Measurements from ENCODE around the gene RUBCNL. TPM values are rescaled to one million over a fixed set of nuclear protein-coding genes. Genes with fewer than 3 reads are reported as not detected.

Gene RUBCNL
- total RNA-seq, 2 donors from 2014 or later: 25.6 to 29.1 TPM

DNA sequence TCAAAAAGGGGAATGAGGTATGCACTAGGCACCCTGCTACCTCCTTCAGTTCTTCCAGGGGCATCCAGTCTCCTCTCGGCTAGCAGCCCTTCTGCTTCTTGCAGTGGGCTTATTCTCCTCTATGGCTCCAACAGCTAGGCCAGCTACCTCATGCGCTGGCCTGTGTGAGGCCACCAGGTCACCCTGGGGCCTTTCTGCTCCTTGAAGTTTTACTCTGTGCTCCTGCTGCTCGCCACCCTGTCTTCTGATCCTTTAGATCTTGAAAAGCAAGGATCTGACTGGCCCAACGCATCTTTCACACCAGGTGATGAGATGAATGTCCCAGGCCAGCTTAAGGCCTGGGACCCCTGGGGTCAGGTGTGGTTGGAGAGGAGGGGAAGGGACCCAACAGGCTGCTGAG, 66.2 kb downstream of the RUBCNL start:
- Histone ChIP-seq H3K4me1 (no peaks in the 10 kb centered on the region), H3K27ac (no peak overlapping the region), H3K9me3 (no peaks in the 10 kb centered on the region), H3K27me3 (no peaks in the 10 kb centered on the region), H3K36me3 (no peaks in the 10 kb centered on the region), H3K9ac (ENCODE audit: low read depth in 2 of 2, low read length in 2 of 2) (no peak overlapping the region), H3K4me3 (no peak overlapping the region)
- intact Hi-C loops (cut with DNase I): no loop called here
- TF ChIP-seq, protein P1, sequence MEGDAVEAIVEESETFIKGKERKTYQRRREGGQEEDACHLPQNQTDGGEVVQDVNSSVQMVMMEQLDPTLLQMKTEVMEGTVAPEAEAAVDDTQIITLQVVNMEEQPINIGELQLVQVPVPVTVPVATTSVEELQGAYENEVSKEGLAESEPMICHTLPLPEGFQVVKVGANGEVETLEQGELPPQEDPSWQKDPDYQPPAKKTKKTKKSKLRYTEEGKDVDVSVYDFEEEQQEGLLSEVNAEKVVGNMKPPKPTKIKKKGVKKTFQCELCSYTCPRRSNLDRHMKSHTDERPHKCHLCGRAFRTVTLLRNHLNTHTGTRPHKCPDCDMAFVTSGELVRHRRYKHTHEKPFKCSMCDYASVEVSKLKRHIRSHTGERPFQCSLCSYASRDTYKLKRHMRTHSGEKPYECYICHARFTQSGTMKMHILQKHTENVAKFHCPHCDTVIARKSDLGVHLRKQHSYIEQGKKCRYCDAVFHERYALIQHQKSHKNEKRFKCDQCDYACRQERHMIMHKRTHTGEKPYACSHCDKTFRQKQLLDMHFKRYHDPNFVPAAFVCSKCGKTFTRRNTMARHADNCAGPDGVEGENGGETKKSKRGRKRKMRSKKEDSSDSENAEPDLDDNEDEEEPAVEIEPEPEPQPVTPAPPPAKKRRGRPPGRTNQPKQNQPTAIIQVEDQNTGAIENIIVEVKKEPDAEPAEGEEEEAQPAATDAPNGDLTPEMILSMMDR (IDR thresholded peaks at IDR 0.05): no peak
- DNase-seq: no peak

DNA sequence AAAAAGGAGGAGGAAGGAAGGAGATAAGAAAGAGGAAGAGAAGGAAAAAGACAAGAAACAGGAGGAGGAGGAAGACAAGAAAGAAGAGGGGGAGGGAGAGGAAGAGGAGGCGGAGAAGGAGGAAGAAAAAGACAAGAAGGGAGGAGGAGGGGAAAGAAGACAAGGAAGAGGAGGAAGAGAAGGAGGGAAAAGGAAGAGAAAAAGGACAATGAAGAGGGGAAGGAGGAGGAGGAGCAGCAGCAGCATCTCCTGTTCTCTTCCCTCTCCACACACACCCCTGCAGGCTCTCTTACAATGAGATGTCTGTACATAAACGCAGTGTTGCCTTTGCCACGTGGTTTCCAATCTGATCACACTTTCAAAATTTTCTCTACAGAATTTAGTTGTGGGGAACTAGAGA, 66.6 kb downstream of the RUBCNL start:
- no peaks in the 10 kb centered on the region for H3K4me1 ChIP-seq
- no peaks in the 10 kb centered on the region for H3K27me3 ChIP-seq
- intact Hi-C loops (cut with DNase I): no loop called here
- no peak overlapping the region for H3K4me3 ChIP-seq
- no peak overlapping the region for H3K27ac ChIP-seq
- no peaks in the 10 kb centered on the region for H3K36me3 ChIP-seq
- H3K9me3 ChIP-seq: no peaks in the 10 kb centered on the region
- no peak for DNase-seq
- H3K9ac ChIP-seq (ENCODE audit: low read depth in 2 of 2, low read length in 2 of 2): no peak overlapping the region
- TF ChIP-seq, protein P1 (IDR thresholded peaks at IDR 0.05): no peak

DNA sequence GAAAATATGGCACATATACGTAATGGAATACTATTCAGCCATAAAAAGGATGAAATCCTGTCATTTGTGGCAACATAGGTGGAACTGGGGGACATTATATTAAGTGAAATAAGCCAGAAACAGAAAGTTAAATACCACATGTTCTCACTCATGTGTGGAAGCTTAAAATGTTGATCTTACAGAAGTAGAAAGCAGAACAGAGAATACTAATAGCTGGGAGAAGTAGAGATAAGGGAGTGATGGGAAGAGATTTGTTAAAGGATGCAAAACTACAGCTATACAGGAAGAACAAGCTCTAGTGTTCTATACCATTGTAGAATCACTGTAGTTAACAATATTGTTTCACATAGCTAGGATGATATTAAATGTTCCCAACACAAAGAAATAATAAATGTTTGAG, 68.1 kb downstream of the RUBCNL start:
- Histone ChIP-seq H3K9ac (ENCODE audit: low read depth in 2 of 2, low read length in 2 of 2) (no peak overlapping the region), H3K4me3 (no peak overlapping the region), H3K36me3 (no peaks in the 10 kb centered on the region), H3K9me3 (no peaks in the 10 kb centered on the region), H3K27me3 (no peaks in the 10 kb centered on the region), H3K4me1 (no peaks in the 10 kb centered on the region), H3K27ac (no peak overlapping the region)
- TF ChIP-seq, protein P1 (IDR thresholded peaks at IDR 0.05): no peak
- intact Hi-C loops (cut with DNase I): no loop called here
- no peak for DNase-seq

DNA sequence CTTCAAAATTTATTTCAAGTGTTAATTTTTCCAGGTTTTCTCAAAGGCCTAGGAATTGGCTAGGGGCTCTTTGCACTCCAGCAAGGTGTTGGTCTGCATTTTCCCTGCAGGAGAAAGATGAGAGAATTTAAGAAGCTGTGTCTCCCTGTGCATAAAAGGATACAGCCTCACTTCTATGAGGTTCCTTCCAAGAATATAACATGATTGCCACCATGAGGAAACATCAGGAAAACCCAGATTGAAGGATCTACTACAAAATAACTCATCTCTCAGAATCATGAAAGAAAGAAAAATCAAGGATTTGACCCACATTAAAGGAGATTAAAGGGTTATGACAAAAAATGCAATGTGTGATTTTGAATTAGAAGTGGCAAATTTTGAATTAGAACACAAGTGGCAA, 69.9 kb downstream of the RUBCNL start:
- Histone ChIP-seq H3K9ac (ENCODE audit: low read depth in 2 of 2, low read length in 2 of 2) (no peak overlapping the region), H3K4me3 (no peak overlapping the region), H3K27ac (no peak overlapping the region), H3K9me3 (no peaks in the 10 kb centered on the region), H3K4me1 (no peaks in the 10 kb centered on the region), H3K36me3 (no peaks in the 10 kb centered on the region), H3K27me3 (no peaks in the 10 kb centered on the region)
- no peak for DNase-seq
- TF ChIP-seq, protein P1 (IDR thresholded peaks at IDR 0.05): no peak
- intact Hi-C loops (cut with DNase I): no loop called here

DNA sequence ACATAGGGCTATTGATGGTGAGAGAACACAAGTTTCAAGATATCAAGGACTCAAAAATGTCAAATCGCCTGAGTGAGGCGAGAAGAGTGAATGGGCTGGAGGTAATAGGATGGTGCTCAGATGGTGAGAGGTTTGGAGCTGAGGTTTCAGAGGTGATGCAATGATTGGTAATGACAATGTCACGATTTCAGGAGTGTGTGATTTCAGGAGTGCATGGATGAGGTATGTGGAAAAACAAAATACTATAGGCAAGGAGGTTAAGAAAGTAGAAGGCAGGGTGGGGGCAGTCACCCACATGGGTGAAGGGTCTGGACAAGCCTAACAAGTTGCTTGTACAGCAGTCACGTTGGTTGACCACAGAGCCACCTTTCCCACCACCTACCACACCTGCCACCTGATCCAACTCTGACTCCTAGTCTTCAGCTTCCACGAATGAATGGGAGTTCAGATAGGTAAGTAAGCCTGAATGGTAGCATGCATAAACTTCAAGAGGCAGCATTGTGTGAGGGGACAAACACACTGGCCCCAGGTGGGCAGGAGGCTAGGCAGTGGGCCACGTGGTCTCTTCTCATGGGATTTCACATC, 71.5 kb downstream of the RUBCNL start:
- H3K36me3 ChIP-seq: no peaks in the 10 kb centered on the region
- TF ChIP-seq, protein P1 (IDR thresholded peaks at IDR 0.05): no peak
- H3K27me3 ChIP-seq: no peaks in the 10 kb centered on the region
- intact Hi-C loops (cut with DNase I): no loop called here
- no peak overlapping the region for H3K9ac ChIP-seq (ENCODE audit: low read depth in 2 of 2, low read length in 2 of 2)
- no peak for DNase-seq
- H3K27ac ChIP-seq: no peak overlapping the region
- H3K9me3 ChIP-seq: no peaks in the 10 kb centered on the region
- no peaks in the 10 kb centered on the region for H3K4me1 ChIP-seq
- no peak overlapping the region for H3K4me3 ChIP-seq
